GM13976 (cell line): ENCODE data around the gene FBXO33.

ENCODE experiments used
- DNase-seq: peaks from one replicate; pipeline ENCODE4 v3.0.0; 2012; ENCODE audit warnings: low spot score
- CTCF ChIP-seq: IDR thresholded peaks from 2 replicates; pipeline ENCODE4 v1.5.1; 2012; ENCODE audit warnings: borderline replicate concordance, mild to moderate bottlenecking; ENCODE audit not compliant: insufficient read depth; ENCODE audit errors: extremely low read depth, missing control alignments, control extremely low read depth
- in situ Hi-C: fragments of 300-500 bp; cut with MboI; formaldehyde crosslinking; loops from one replicate; pipeline ENCODE4 v1.12.0; 2022; ENCODE audit warnings: low sequenced_read_pairs, mixed read lengths, inconsistent platforms; ENCODE audit not compliant: unreplicated experiment

The FBXO33 gene

DNA sequence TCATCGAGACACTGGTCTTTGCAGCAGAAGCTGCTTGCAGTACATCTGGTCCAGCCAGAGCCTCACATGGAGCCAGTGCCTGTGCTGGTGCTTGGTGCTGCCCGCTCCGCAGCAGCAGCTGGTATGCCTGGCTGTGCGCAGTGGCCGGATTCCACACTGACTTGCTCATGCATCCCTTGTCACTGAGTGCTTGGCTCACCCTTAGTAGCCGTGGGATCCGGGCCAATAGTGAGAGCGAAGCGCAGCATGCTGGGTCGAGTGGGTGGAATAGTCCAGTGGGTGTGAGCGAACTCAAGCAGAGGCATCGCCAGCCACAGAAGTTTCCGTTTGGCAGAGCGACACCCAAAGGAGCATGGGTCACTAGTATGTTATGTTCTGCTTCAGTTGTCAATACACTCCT, 10.1 kb upstream of the FBXO33 start:
- no peak for TF ChIP-seq CTCF
- in situ Hi-C loops = loop anchor here (10.0 kb wide), 1 partner anchor 327 kb away; the partner anchor contains the start of gene GEMIN2
- DNase-seq = no peak

DNA sequence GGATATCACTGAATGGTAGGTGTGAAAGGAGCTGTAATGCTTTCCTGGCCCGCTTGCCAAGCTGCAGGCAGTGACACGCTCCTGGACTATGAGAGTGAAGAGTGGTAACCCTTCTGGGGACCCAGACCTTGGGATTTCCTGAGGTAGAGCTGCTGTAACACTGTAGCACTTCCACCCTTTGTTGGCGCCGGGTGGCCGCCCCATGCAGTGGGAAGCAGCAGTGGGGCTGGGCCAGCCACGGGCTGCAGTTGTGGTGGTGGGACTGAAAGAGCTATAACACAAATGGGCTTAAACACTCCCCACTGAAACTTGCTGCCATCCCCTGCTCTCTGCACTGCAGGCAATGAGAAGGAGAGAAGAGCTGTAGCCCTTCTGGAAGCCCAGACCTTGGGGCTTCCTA, 9.6 kb upstream of the FBXO33 start:
- no peak for TF ChIP-seq CTCF
- no peak for DNase-seq
- in situ Hi-C loops = loop anchor here (10.0 kb wide), 1 partner anchor 327 kb away; the partner anchor contains the start of gene GEMIN2

DNA sequence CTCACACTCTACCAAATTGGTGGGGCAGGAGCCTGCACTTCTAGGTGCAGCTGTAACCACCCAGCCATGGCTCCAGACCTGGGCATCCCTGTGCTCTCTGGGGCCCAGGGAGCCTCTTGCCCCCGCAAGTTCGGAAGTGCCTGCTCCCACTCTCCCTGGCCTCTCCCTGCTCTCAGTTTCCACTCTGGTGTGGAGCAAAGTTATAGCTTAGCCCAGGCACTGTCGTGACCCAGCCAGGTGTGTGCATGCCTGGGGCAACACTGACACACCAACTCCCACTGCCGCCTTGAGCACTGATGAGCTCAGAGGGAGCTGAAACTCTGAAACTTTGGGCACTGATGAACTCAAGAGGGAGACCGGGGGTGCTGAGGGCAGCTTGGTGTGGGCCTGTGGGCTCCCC, 8.7 kb upstream of the FBXO33 start:
- in situ Hi-C loops = loop anchor here (10.0 kb wide), 1 partner anchor 326 kb away; the partner anchor contains the start of gene GEMIN2
- no peak for DNase-seq
- TF ChIP-seq CTCF = no peak

- DNase-seq = no peak
- in situ Hi-C loops = no loop called here
- no peak for TF ChIP-seq CTCF
Measured at GRCh38 chr14:39435241-39435640, 3.0 kb upstream of the FBXO33 start.

GRCh38 chr14:39434401-39434800, 2.2 kb upstream of the FBXO33 start:
- TF ChIP-seq CTCF = no peak
- no peak for DNase-seq
- in situ Hi-C loops = no loop called here

DNA sequence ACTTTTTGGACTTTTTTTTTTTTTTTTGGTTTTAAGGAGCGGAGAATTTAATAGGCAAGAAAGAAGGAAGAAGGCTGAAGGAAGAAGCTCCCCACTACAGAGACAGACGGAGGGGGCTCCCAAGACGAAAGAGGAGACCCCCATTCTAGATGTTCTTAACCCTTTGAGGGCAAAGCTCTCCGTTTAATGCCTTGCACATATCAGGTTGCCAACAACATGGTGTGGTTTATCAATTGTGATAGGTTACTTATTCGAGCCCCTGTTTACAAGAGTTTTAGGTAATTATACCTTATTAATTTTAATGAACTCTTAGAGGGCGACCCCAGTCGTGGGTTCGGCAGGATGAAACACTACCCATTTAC, 1.2 kb upstream of the FBXO33 start:
- TF ChIP-seq CTCF = no peak
- DNase-seq = no peak
- in situ Hi-C loops = no loop called here
